ENCODE results near the gene BRF1.

The BRF1 gene

DNA sequence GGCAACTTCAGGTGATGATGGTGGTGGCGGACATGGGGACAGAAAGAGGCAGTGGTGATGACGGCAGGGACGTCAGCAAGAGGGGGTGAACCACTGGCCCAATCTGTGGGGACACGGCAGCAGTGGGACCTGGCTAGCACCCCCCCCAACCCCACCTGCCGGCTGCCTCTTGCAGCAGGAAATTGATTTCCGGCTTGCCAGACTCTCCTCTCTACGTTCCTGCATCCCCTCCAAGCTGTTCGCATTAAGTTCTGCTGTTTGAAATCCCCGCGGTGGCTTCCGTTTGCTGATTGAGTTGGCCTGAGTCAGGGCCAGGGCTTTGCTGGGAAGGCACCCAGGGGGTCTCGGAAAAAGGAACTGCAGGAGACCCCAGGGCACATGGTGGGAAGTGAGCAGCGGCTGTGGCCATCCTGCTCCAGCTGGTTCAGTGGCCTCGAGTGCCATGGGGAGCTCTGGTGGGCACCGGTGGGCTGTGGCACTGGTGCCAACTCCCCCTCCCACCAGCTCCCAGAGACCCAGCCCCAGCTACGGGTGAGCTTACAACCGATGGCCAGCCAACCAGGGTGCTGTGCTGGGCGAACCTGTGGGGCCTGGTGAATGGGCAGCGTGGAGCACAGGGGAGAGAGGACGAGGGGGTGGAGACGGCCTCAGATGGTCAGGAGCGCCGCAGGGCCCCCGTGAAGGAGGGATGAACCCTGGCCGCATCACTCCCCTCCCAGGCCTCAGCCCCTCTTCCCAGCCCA lies 105.1 kb downstream of the BRF1 start:
- H3K9me3 ChIP-seq (ENCODE audit: insufficient read depth, low read length): no peaks in the 10 kb centered on the region
- no peaks in the 10 kb centered on the region for H3K79me2 ChIP-seq (ENCODE audit: insufficient read depth, low read length)
- H3K9ac ChIP-seq (ENCODE audit: low read length): no peak overlapping the region
- H3K4me2 ChIP-seq (ENCODE audit: low read depth, low read length, poor library complexity, severe bottlenecking): no peak overlapping the region
- H2AFZ ChIP-seq (ENCODE audit: low read depth, low read length, severe bottlenecking): no peak overlapping the region
- no peaks in the 10 kb centered on the region for H3F3A ChIP-seq (ENCODE audit: insufficient read depth)
- no peaks in the 10 kb centered on the region for H3K27me3 ChIP-seq (ENCODE audit: low read length)
- H3K4me3 ChIP-seq (ENCODE audit: insufficient read depth, low read length, poor library complexity, severe bottlenecking): no peak overlapping the region
- no peak overlapping the region for H3K27ac ChIP-seq (ENCODE audit: low read depth, low read length)
- H4K20me1 ChIP-seq (ENCODE audit: low read depth, low read length): no peaks in the 10 kb centered on the region
- H3K9me2 ChIP-seq (replicated peaks; ENCODE audit: insufficient read depth, low read length): no peaks in the 10 kb centered on the region
- TF ChIP-seq EZH2phosphoT487 (conservative IDR thresholded peaks at IDR 0.05; ENCODE audit: low read length): no peak
- TF ChIP-seq, protein P1, sequence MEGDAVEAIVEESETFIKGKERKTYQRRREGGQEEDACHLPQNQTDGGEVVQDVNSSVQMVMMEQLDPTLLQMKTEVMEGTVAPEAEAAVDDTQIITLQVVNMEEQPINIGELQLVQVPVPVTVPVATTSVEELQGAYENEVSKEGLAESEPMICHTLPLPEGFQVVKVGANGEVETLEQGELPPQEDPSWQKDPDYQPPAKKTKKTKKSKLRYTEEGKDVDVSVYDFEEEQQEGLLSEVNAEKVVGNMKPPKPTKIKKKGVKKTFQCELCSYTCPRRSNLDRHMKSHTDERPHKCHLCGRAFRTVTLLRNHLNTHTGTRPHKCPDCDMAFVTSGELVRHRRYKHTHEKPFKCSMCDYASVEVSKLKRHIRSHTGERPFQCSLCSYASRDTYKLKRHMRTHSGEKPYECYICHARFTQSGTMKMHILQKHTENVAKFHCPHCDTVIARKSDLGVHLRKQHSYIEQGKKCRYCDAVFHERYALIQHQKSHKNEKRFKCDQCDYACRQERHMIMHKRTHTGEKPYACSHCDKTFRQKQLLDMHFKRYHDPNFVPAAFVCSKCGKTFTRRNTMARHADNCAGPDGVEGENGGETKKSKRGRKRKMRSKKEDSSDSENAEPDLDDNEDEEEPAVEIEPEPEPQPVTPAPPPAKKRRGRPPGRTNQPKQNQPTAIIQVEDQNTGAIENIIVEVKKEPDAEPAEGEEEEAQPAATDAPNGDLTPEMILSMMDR (IDR thresholded peaks at IDR 0.05; ENCODE audit: insufficient read depth, low read length, poor library complexity, severe bottlenecking): no peak
- H3K36me3 ChIP-seq (ENCODE audit: low read length): no peaks in the 10 kb centered on the region

DNA sequence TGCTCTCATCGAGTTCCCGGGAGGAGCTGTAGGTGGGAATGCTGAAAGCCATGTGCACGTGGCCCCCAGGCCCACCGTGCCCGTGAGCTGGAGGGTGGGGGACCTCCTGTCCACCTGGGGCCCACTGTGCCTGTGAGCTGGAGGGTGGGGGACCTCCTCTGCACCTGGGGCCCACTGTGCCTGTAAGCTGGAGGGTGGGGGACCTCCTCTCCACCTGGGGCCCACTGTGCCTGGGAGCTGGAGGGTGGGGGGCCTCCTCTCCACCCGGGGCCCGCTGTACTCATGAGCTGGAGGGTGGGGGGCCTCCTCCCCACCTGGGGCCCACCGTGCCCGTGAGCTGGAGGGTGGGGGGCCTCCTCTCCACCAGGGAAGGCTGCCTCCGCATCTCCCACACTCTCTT lies 105.8 kb downstream of the BRF1 start:
- TF ChIP-seq, protein P1 (IDR thresholded peaks at IDR 0.05; ENCODE audit: insufficient read depth, low read length, poor library complexity, severe bottlenecking): no peak
- TF ChIP-seq EZH2phosphoT487 (conservative IDR thresholded peaks at IDR 0.05; ENCODE audit: low read length): no peak
- Histone ChIP-seq H3K79me2 (ENCODE audit: insufficient read depth, low read length) (no peaks in the 10 kb centered on the region), H4K20me1 (ENCODE audit: low read depth, low read length) (no peaks in the 10 kb centered on the region), H3K9me3 (ENCODE audit: insufficient read depth, low read length) (no peaks in the 10 kb centered on the region), H3K9ac (ENCODE audit: low read length) (no peak overlapping the region), H3K36me3 (ENCODE audit: low read length) (no peaks in the 10 kb centered on the region), H3K27ac (ENCODE audit: low read depth, low read length) (no peak overlapping the region), H3K4me3 (ENCODE audit: insufficient read depth, low read length, poor library complexity, severe bottlenecking) (no peak overlapping the region), H3K27me3 (ENCODE audit: low read length) (no peaks in the 10 kb centered on the region), H2AFZ (ENCODE audit: low read depth, low read length, severe bottlenecking) (no peak overlapping the region), H3K9me2 (replicated peaks; ENCODE audit: insufficient read depth, low read length) (no peaks in the 10 kb centered on the region), H3K4me2 (ENCODE audit: low read depth, low read length, poor library complexity, severe bottlenecking) (no peak overlapping the region), H3F3A (ENCODE audit: insufficient read depth) (no peaks in the 10 kb centered on the region)

DNA sequence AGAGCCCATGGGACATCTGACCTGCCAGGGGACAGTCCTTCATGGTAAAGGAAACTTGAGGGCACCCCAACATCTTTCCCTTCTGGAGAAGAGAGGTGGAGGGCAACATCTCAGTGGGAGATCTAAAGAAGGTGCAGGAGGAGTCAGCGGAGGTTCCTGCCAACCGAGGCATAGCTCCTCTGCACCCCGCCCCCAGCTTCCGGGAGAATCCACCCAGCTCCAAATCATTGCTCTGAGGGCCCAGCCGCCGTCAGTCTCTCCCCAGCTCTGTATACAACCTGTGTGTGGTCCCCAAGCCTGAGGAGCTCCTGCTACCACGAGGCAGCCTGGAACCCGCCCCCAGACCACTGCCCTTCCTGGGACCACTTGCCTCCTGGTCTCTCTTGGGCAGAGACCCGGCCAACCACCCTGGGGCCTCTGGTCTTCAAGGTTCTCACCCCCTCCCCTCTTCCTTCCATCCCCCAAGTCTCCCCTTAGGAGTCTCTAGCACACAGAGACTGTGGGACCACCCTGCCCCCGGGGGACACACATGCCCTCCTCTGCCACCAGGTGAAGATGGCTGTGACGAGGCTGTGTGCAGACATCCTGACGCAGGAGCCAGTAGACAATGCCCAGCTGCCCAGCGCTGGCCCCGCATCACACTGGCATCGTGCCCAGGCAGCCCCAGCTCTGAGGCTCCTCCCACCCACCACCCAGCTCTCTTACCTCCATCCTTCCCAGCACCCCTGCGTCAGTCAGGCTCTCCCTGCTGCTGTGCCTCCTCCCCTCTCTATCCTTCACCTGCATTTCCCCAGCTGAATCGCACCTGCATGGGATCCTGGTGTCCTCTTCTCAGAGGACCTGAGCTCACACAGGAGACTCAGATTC lies 106.7 kb downstream of the BRF1 start:
- no peaks in the 10 kb centered on the region for H4K20me1 ChIP-seq (ENCODE audit: low read depth, low read length)
- no peak overlapping the region for H3K9ac ChIP-seq (ENCODE audit: low read length)
- H3K36me3 ChIP-seq (ENCODE audit: low read length): no peaks in the 10 kb centered on the region
- no peak overlapping the region for H2AFZ ChIP-seq (ENCODE audit: low read depth, low read length, severe bottlenecking)
- TF ChIP-seq, protein P1 (IDR thresholded peaks at IDR 0.05; ENCODE audit: insufficient read depth, low read length, poor library complexity, severe bottlenecking): no peak
- TF ChIP-seq EZH2phosphoT487 (conservative IDR thresholded peaks at IDR 0.05; ENCODE audit: low read length): no peak
- H3K27ac ChIP-seq (ENCODE audit: low read depth, low read length): no peak overlapping the region
- no peaks in the 10 kb centered on the region for H3K9me2 ChIP-seq (replicated peaks; ENCODE audit: insufficient read depth, low read length)
- no peaks in the 10 kb centered on the region for H3K79me2 ChIP-seq (ENCODE audit: insufficient read depth, low read length)
- H3K27me3 ChIP-seq (ENCODE audit: low read length): no peaks in the 10 kb centered on the region
- no peaks in the 10 kb centered on the region for H3F3A ChIP-seq (ENCODE audit: insufficient read depth)
- H3K4me2 ChIP-seq (ENCODE audit: low read depth, low read length, poor library complexity, severe bottlenecking): no peak overlapping the region
- H3K4me3 ChIP-seq (ENCODE audit: insufficient read depth, low read length, poor library complexity, severe bottlenecking): no peak overlapping the region
- no peaks in the 10 kb centered on the region for H3K9me3 ChIP-seq (ENCODE audit: insufficient read depth, low read length)

All from SU-DHL-6 (cell line).